Neutrophil (primary cell): Measurements from ENCODE around the gene ZNF784.

Experiments
- H3K27ac ChIP-seq: fragments of 200-600 bp; sonication (generic); 2 replicates; pipeline ENCODE4 v1.5.1; 2016; ENCODE audit warnings: mild to moderate bottlenecking, moderate library complexity
- H3K27me3 ChIP-seq: fragments of 200-600 bp; sonication (generic); 2 replicates; pipeline ENCODE4 v1.6.0; 2016; ENCODE audit warnings: mild to moderate bottlenecking
- H3K36me3 ChIP-seq: fragments of 200-600 bp; sonication (generic); 2 replicates; pipeline ENCODE4 v1.5.1; 2017
- H3K4me1 ChIP-seq, 2 experiments: fragments of 200-600 bp in 1 of 2; sonication (generic) in 1 of 2; 1 replicate in 1 of 2; 2 replicates in 1 of 2; pipeline versions ENCODE4 v1.5.1 to v1.6.1; 2013 to 2016; ENCODE audit warnings: low read depth in 1 of 2, low read length in 1 of 2, mild to moderate bottlenecking in 1 of 2, moderate library complexity in 1 of 2; ENCODE audit not compliant: control insufficient read depth in 1 of 2, insufficient read depth in 1 of 2
- H3K4me3 ChIP-seq, 2 experiments: fragments of 200-600 bp in 1 of 2; sonication (generic) in 1 of 2; 1 replicate in 1 of 2; 2 replicates in 1 of 2; pipeline ENCODE4 v1.5.1; 2013 to 2016; ENCODE audit warnings: low read depth in 1 of 2, low read length in 1 of 2, mild to moderate bottlenecking in 1 of 2, moderate library complexity in 1 of 2
- H3K9me3 ChIP-seq: fragments of 200-600 bp; sonication (generic); 2 replicates; pipeline ENCODE4 v1.5.1; 2016
- TF ChIP-seq, protein P1 (sequence below): fragments of 200-600 bp; sonication (generic); IDR thresholded peaks from 2 replicates; pipeline ENCODE4 v1.5.1; 2016; ENCODE audit warnings: antibody characterized with exemption

Gene ZNF784

DNA sequence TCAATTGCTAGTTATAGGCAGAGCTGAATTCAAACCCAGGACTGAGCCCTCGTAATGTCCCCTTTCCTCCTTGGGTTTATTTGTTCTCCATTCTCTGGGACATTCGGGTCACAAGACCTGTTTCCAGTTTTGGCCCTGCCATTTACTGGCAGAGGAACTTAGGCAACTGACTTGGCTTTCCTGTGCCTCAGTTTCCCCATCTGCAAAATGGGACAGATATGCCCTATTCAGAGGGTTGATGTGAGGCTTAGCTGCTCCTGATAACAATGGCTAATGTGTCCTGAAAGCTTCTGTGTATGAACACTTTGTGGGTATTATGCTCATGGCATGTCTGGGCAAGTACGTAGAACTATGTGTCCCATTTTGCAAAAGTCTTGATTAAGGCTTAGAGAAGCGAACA, 23.3 kb downstream of the ZNF784 start:
- H3K4me1 ChIP-seq: peaks cover 30 to 40% of the 10 kb centered on the region in 2 experiments
- no peaks in the 10 kb centered on the region for H3K9me3 ChIP-seq
- peaks cover 13% of the 10 kb centered on the region for H3K36me3 ChIP-seq
- peak overlapping the region; percentile 86 to 89 for H3K4me3 ChIP-seq
- H3K27ac ChIP-seq: peak overlapping the region; percentile 95
- no peaks in the 10 kb centered on the region for H3K27me3 ChIP-seq
- TF ChIP-seq, protein P1, sequence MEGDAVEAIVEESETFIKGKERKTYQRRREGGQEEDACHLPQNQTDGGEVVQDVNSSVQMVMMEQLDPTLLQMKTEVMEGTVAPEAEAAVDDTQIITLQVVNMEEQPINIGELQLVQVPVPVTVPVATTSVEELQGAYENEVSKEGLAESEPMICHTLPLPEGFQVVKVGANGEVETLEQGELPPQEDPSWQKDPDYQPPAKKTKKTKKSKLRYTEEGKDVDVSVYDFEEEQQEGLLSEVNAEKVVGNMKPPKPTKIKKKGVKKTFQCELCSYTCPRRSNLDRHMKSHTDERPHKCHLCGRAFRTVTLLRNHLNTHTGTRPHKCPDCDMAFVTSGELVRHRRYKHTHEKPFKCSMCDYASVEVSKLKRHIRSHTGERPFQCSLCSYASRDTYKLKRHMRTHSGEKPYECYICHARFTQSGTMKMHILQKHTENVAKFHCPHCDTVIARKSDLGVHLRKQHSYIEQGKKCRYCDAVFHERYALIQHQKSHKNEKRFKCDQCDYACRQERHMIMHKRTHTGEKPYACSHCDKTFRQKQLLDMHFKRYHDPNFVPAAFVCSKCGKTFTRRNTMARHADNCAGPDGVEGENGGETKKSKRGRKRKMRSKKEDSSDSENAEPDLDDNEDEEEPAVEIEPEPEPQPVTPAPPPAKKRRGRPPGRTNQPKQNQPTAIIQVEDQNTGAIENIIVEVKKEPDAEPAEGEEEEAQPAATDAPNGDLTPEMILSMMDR: no peak

DNA sequence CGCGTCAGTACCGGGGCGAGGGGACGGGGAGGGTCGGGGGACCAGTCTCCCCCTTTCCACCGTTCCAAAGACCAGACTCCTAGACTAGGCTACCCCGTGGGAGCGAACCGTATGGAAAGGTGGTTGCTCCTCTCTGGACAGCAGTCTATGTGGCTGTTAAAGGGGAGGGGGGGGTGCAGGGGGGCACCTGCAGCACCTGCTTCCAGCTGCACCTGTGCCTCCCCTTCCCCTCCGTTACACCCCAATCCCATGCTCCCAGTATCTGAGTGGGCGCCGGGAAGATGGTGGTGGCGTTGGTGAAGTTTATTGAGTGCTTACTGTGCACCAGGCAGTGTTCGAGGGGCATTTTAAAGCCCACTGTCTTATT, 23.7 kb downstream of the ZNF784 start:
- peaks cover 15% of the 10 kb centered on the region for H3K36me3 ChIP-seq
- peak overlapping the region; percentile 86 to 89 for H3K4me3 ChIP-seq
- H3K27me3 ChIP-seq: no peaks in the 10 kb centered on the region
- H3K27ac ChIP-seq: peak overlapping the region; percentile 95
- H3K4me1 ChIP-seq: peaks cover 26 to 36% of the 10 kb centered on the region in 2 experiments
- TF ChIP-seq, protein P1: no peak
- H3K9me3 ChIP-seq: no peaks in the 10 kb centered on the region

DNA sequence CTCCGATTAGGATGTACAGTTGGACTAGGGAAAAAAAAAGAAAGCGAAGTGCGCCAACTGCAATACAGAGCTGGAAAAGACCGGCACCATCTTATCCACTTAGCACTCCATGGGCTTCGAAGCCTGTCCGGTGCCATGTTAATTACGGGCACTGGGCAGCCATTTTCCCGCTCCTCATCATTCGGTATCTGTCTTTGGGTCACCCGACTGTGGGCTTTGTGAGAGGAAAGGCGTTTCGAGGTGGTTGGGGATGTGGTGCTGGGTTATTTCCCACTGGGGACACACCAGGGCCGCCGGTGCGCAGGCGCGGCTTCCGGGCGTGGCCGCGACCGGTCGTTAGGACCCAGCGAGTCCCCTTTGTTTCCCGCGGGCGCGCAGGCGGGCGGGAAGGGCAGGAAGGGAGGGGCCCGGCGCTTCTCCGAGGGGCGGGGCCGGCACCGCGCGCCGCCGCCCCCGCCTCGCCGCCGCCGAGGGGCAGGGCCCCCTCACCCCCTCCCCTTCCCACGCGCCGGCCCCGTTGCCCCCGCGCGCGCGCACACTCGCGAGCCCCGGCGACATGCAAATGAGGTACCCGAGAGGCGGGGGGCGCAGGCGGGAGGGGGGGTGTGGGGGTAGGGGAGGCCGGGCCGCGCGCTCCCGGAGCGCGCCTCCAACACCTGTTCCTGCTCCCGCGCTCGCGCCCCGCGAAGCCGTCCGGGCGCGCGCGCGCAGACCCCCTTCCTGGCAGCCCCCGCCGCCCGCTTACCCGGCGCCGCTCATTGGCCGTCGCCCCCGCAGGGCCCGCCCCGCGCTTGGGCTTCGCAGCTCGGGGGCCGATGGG, 24.3 kb downstream of the ZNF784 start, which contains the start of gene ZNF524:
ZNF524 (plus strand) TSS at position 447 of the 820 bp plus-strand sequence. CDS start 1,825 bp downstream, outside the sequence.
- TF ChIP-seq, protein P1: no peak

DNA sequence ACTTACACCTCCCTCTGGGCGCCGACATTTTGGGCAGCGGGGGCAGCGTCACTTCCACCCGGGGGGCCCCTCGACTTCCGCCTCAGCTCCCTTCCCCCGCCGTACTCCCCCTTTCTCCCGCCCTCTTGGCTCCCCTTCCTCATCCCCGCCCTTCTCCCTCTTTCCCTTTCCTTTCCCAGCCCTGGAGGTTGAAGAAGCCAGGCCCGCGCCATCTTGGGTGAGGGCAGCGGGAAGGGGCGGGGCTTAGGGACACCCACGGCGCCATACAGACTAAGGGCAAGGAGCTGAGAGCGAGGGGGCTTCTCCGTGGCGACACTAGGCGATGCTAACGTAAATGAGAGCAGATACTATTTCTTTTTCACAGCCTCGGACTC, 24.9 kb downstream of the ZNF784 start, which contains the start of gene FIZ1:
FIZ1 (minus strand) TSS at position 50 of the 374 bp plus-strand sequence. CDS start 1,652 bp downstream, outside the sequence.
- Histone ChIP-seq H3K36me3 (peaks cover 23% of the 10 kb centered on the region), H3K4me3 (peak within 1 kb of the TSS; percentile 86 to 89), H3K4me1 (peaks cover 21 to 28% of the 10 kb centered on the region in 2 experiments), H3K27ac (peak within 1 kb of the TSS; percentile 95), H3K9me3 (no peaks in the 10 kb centered on the region), H3K27me3 (no peaks in the 10 kb centered on the region)
- TF ChIP-seq, protein P1: peak; percentile 24

More for the DNA sequence above, 24.3 kb downstream of the ZNF784 start, which contains the start of gene ZNF524:
- Histone ChIP-seq H3K4me3 (peak within 1 kb of the TSS; percentile 86 to 89), H3K4me1 (peaks cover 26 to 34% of the 10 kb centered on the region in 2 experiments), H3K27me3 (no peaks in the 10 kb centered on the region), H3K27ac (peak within 1 kb of the TSS; percentile 95), H3K36me3 (peaks cover 21% of the 10 kb centered on the region), H3K9me3 (no peaks in the 10 kb centered on the region)

DNA sequence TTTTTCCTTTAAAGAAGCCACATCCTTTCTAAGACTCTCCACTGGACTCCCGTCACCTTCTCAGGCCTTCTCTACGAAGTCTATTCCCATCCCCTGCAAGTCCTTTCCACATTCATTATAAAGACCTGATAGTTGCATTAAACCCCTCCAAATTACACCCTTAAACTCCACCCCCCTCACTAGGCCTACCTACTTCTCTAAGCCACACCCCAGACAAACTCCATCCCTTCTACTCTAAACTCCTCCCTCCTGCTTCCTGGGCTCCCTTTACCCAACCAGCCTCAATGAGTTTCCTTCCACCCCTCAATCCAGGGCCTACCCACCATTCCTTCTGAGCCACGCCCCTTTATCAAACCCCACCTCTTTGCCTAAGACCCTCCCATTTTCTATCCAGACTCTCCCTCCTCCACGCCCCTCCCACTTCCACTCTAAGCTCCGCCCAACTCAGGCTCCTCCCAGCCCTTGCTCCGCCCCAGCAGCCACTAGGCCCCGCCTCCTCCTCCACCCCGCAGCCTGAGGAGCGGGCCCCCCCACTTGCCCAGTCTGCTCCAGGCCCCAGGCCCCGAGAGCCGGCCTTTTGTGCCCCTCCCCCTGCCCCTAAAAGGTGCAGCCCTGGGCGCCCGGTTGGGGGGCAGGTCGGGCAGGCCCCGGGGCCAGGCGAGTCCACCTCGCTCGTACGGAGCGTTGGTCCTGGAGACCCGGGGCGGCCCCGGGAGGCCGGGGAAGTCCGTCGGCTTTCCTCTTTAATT, 25.5 kb downstream of the ZNF784 start:
- Histone ChIP-seq H3K9me3 (no peaks in the 10 kb centered on the region), H3K4me1 (peaks cover 15 to 22% of the 10 kb centered on the region in 2 experiments), H3K36me3 (peaks cover 23% of the 10 kb centered on the region), H3K4me3 (peak overlapping the region; percentile 86 to 89), H3K27ac (peak overlapping the region; percentile 95), H3K27me3 (no peaks in the 10 kb centered on the region)
- TF ChIP-seq, protein P1: no peak
